Tibial nerve (tissue), 4 donors: ENCODE data around the gene MYH11.

Source experiments
- CTCF ChIP-seq, 5 experiments: fragments of 200-600 bp in 3 of 5; fragments of 450-650 bp in 2 of 5; sonication (generic) in 3 of 5; IDR thresholded peaks; one replicate each; pipeline ENCODE4 v1.5.1; 2016 to 2019; ENCODE audit warnings: antibody characterized with exemption in 5 of 5, mild to moderate bottlenecking in 3 of 5, moderate library complexity in 2 of 5
- EP300 ChIP-seq, 2 donors: sonication (generic); formaldehyde crosslinking; IDR thresholded peaks; one replicate each; pipeline ENCODE4 v1.6.1; 2017; ENCODE audit warnings: antibody characterized with exemption in 2 of 2, mild to moderate bottlenecking in 1 of 2
- POLR2A ChIP-seq, 2 donors: fragments of 450-650 bp; IDR thresholded peaks; one replicate each; pipeline ENCODE4 v1.6.1; 2017; ENCODE audit warnings: antibody characterized with exemption in 2 of 2, mild to moderate bottlenecking in 2 of 2, moderate library complexity in 2 of 2

DNA sequence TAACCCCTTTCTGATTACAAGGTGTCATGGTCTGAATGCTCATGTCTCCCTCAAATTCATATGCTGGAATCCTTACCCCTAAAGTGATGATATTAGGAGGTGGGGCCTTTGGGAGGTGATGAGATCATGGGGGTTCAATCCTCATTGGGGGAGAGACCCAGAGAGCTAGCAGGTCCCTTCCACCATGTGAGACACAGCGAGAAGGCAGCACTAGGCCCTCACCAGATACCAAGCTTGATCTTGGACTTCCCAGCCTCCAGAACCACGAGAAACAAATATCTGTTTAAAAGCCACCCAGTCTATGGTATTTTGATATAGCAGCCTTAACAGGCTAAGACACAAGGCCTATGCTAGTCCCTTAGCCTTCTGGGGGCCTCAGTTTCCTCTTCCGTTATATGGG lies 45.9 kb downstream of the MYH11 start:
- TF ChIP-seq CTCF (IDR thresholded peaks at IDR 0.05) (no peak), POLR2A (IDR thresholded peaks at IDR 0.05) (no peak), EP300 (IDR thresholded peaks at IDR 0.05) (no peak)
